H9 (cell line): ENCODE measurements around the gene EIF3B. TPM values are rescaled to one million over a fixed set of nuclear protein-coding genes. Genes with fewer than 3 reads are reported as not detected.

ENCODE experiments used
- DNase-seq: peaks from one replicate; pipeline ENCODE4 v3.0.0-alpha.2; 2017
- H2AFZ ChIP-seq: one replicate; pipeline ENCODE4 v1.6.1; 2013; ENCODE audit warnings: mild to moderate bottlenecking, low read length, control low read depth, moderate library complexity
- H2AK5ac ChIP-seq: 2 replicates; pipeline ENCODE4 v1.6.1; 2013; ENCODE audit warnings: low read length, control low read depth, mixed read lengths; ENCODE audit not compliant: insufficient read length
- H2BK120ac ChIP-seq: one replicate; pipeline ENCODE4 v1.6.1; 2013; ENCODE audit warnings: low read depth, mild to moderate bottlenecking, low read length, control low read depth, inconsistent platforms; ENCODE audit not compliant: poor library complexity, severe bottlenecking
- H2BK12ac ChIP-seq: 2 replicates; pipeline ENCODE4 v1.6.1; 2013; ENCODE audit warnings: low read length, control low read depth, mixed read lengths, low read depth; ENCODE audit not compliant: insufficient read length
- H2BK15ac ChIP-seq: 2 replicates; pipeline ENCODE4 v1.6.1; 2013; ENCODE audit warnings: low read depth, low read length, control low read depth
- H2BK20ac ChIP-seq: one replicate; pipeline ENCODE4 v1.6.1; 2013; ENCODE audit warnings: low read depth, mild to moderate bottlenecking, low read length, control low read depth, inconsistent platforms; ENCODE audit not compliant: poor library complexity, severe bottlenecking
- H2BK5ac ChIP-seq: 2 replicates; pipeline ENCODE4 v1.6.1; 2013; ENCODE audit warnings: low read length, control low read depth, mixed read lengths; ENCODE audit not compliant: insufficient read length
- H3K14ac ChIP-seq: 2 replicates; pipeline ENCODE4 v1.6.1; 2013; ENCODE audit warnings: low read length, control low read depth; ENCODE audit not compliant: insufficient read depth
- H3K18ac ChIP-seq: 2 replicates; pipeline ENCODE4 v1.6.1; 2013; ENCODE audit warnings: low read depth, mild to moderate bottlenecking, mixed read lengths, low read length, control low read depth; ENCODE audit not compliant: insufficient read length
- H3K23ac ChIP-seq: 2 replicates; pipeline ENCODE4 v1.6.1; 2013; ENCODE audit warnings: low read length, control low read depth, mixed read lengths, low read depth; ENCODE audit not compliant: insufficient read length
- H3K23me2 ChIP-seq: 2 replicates; pipeline ENCODE4 v1.6.1; 2013; ENCODE audit warnings: low read depth, mild to moderate bottlenecking, mixed read lengths, low read length, control low read depth; ENCODE audit not compliant: insufficient read length, poor library complexity, severe bottlenecking
- H3K27ac ChIP-seq: 2 replicates; pipeline ENCODE4 v1.5.1; 2013; ENCODE audit warnings: low read length, control low read depth, mixed read lengths, low read depth; ENCODE audit not compliant: insufficient read length
- H3K27me3 ChIP-seq: 2 replicates; pipeline ENCODE4 v1.6.1; 2013; ENCODE audit warnings: low read length, control low read depth, inconsistent platforms; ENCODE audit not compliant: insufficient read depth
- H3K4ac ChIP-seq: 2 replicates; pipeline ENCODE4 v1.6.1; 2013; ENCODE audit warnings: low read depth, mild to moderate bottlenecking, control low read depth, inconsistent platforms, low read length, moderate library complexity
- H3K4me1 ChIP-seq: 2 replicates; pipeline ENCODE4 v1.6.1; 2013; ENCODE audit warnings: low read length, control low read depth, inconsistent platforms; ENCODE audit not compliant: insufficient read depth
- H3K4me2 ChIP-seq: 2 replicates; pipeline ENCODE4 v1.6.1; 2013; ENCODE audit warnings: low read length, control low read depth, mixed read lengths; ENCODE audit not compliant: insufficient read length, insufficient read depth
- H3K56ac ChIP-seq: 2 replicates; pipeline ENCODE4 v1.6.1; 2013; ENCODE audit warnings: low read depth, mild to moderate bottlenecking, mixed read lengths, low read length, control low read depth; ENCODE audit not compliant: insufficient read length
- H3K79me1 ChIP-seq: 2 replicates; pipeline ENCODE4 v1.6.1; 2013; ENCODE audit warnings: low read depth, mild to moderate bottlenecking, moderate library complexity, low read length, control low read depth, inconsistent platforms; ENCODE audit not compliant: insufficient read depth, poor library complexity, severe bottlenecking
- H3K79me2 ChIP-seq: 2 replicates; pipeline ENCODE4 v1.6.1; 2013; ENCODE audit warnings: low read length, control low read depth, inconsistent platforms; ENCODE audit not compliant: insufficient read depth
- H3K9ac ChIP-seq: 2 replicates; pipeline ENCODE4 v1.6.1; 2013; ENCODE audit warnings: low read length, control low read depth, mixed read lengths; ENCODE audit not compliant: insufficient read length; ENCODE audit errors: extremely low read depth
- H3K9me3 ChIP-seq: one replicate; pipeline ENCODE4 v1.6.1; 2013; ENCODE audit warnings: low read depth, low read length, inconsistent platforms; ENCODE audit not compliant: control insufficient read depth
- H3T11ph ChIP-seq: one replicate; pipeline ENCODE4 v1.6.1; 2013; ENCODE audit warnings: mild to moderate bottlenecking, low read length, control low read depth, inconsistent platforms
- H4K20me1 ChIP-seq: one replicate; pipeline ENCODE4 v1.6.1; 2013; ENCODE audit not compliant: control insufficient read depth, insufficient read length, insufficient read depth
- H4K5ac ChIP-seq: 2 replicates; pipeline ENCODE4 v1.6.1; 2013; ENCODE audit warnings: low read depth, mild to moderate bottlenecking, mixed read lengths, low read length, control low read depth; ENCODE audit not compliant: insufficient read length
- H4K8ac ChIP-seq: replicated peaks from 2 replicates; pipeline ENCODE4 v1.6.1; 2013; ENCODE audit warnings: low read length, control low read depth, mixed read lengths, low read depth; ENCODE audit not compliant: insufficient read length
- H4K91ac ChIP-seq: 2 replicates; pipeline ENCODE4 v1.6.1; 2013; ENCODE audit warnings: low read depth, mild to moderate bottlenecking, moderate library complexity, mixed read lengths, low read length, control low read depth; ENCODE audit not compliant: insufficient read length
- H3K27ac Mint-ChIP-seq, 3 experiments: 2 replicates in 2 of 3; 3 replicates in 1 of 3; pipeline ENCODE4 v1.8.0; 2020 to 2021; ENCODE audit warnings: mixed read lengths in 3 of 3, mild to moderate bottlenecking in 1 of 3, moderate library complexity in 1 of 3
- H3K27me3 Mint-ChIP-seq: 2 replicates; pipeline ENCODE4 v1.8.0; 2021; ENCODE audit warnings: low read depth, mild to moderate bottlenecking, moderate library complexity, mixed read lengths
- H3K36me3 Mint-ChIP-seq, 3 experiments: 2 replicates in 2 of 3; 3 replicates in 1 of 3; pipeline ENCODE4 v1.8.0; 2020 to 2021; ENCODE audit warnings: low read depth in 3 of 3, mixed read lengths in 3 of 3; ENCODE audit not compliant: insufficient read depth in 1 of 3
- H3K4me1 Mint-ChIP-seq, 2 experiments: 2 replicates each; pipeline ENCODE4 v1.8.0; 2020; ENCODE audit warnings: mixed read lengths in 2 of 2
- H3K4me3 Mint-ChIP-seq, 2 experiments: 2 replicates in 1 of 2; 3 replicates in 1 of 2; pipeline ENCODE4 v1.8.0; 2020 to 2021; ENCODE audit warnings: mild to moderate bottlenecking in 2 of 2, mixed read lengths in 2 of 2, moderate library complexity in 1 of 2
- H3K9me3 Mint-ChIP-seq, 2 experiments: 2 replicates in 1 of 2; 3 replicates in 1 of 2; pipeline ENCODE4 v1.8.0; 2020; ENCODE audit warnings: mild to moderate bottlenecking in 2 of 2, mixed read lengths in 2 of 2, moderate library complexity in 1 of 2
- CTCF ChIP-seq: fragments of 200-600 bp; sonication (generic); conservative IDR thresholded peaks from 3 replicates; pipeline ENCODE4 v1.8.0; 2021; ENCODE audit warnings: antibody characterized with exemption, mild to moderate bottlenecking
- WGBS: extraction: QIAGEN DNeasy Blood & Tissue Kit; methylation state at CpG from one replicate; pipeline ENCODE4 v1.1.7; 2013; ENCODE audit warnings: missing lambda C conversion rate, low lambda C conversion rate, mixed read lengths; ENCODE audit not compliant: insufficient read length; ENCODE audit errors: extremely low coverage; 5-methylcytosine and 5-hydroxymethylcytosine counted together
- total RNA-seq: library from RNA; stranded (reverse); gene quantifications from 2 replicates; pipeline ENCODE4 v1.2.1, GENCODE V29; 2021

The EIF3B gene
- total RNA-seq, 1 experiment from 2014 or later: 337 TPM

- no peak for TF ChIP-seq CTCF
- no peak overlapping the region for H3K4me3 Mint-ChIP-seq
- Histone ChIP-seq H3K4ac (no peak overlapping the region), H3K56ac (no peak overlapping the region), H2AK5ac (no peak overlapping the region), H3K27me3 (no peaks in the 10 kb centered on the region), H3K9me3 (no peaks in the 10 kb centered on the region), H4K8ac (no peak overlapping the region), H4K20me1 (no peaks in the 10 kb centered on the region), H2BK5ac (no peak overlapping the region), H3K79me1 (no peaks in the 10 kb centered on the region), H3K9ac (no peak overlapping the region), H2BK15ac (no peak overlapping the region), H4K91ac (no peak overlapping the region), H3K23ac (no peak overlapping the region), H3K14ac (no peak overlapping the region; the same call in none of the 2 replicates), H3K27ac (no peak overlapping the region), H3K4me1 (no peaks in the 10 kb centered on the region), H2BK120ac (no peak overlapping the region), H2AFZ (no peak overlapping the region), H4K5ac (no peak overlapping the region), H2BK12ac (no peak overlapping the region), H3K23me2 (no peaks in the 10 kb centered on the region), H2BK20ac (no peak overlapping the region), H3K4me2 (no peak overlapping the region), H3K79me2 (no peaks in the 10 kb centered on the region), H3T11ph (no peak overlapping the region), H3K18ac (no peak overlapping the region)
- peaks cover 0 to 7% (median 0%) of the 10 kb centered on the region in 3 experiments; a peak in 4 of 7 replicates for H3K36me3 Mint-ChIP-seq
- H3K9me3 Mint-ChIP-seq: no peaks in the 10 kb centered on the region
- no peaks in the 10 kb centered on the region for H3K27me3 Mint-ChIP-seq
- H3K27ac Mint-ChIP-seq: peak overlapping the region in 1 of 3 experiments; percentile 70; a peak in 2 of 7 replicates
- DNase-seq: no peak
- peaks cover 22 to 26% of the 10 kb centered on the region in 2 experiments for H3K4me1 Mint-ChIP-seq
- WGBS: no CpG with 5 or more reads among the region's 17 CpGs
Measured at GRCh38 chr7:2386964-2387669, 32.5 kb downstream of the EIF3B start.
